Left colon (tissue), 2 donors: ENCODE results near the gene RCBTB2. TPM values are rescaled to one million over a fixed set of nuclear protein-coding genes. Genes with fewer than 3 reads are reported as not detected.

ENCODE experiments used
- ATAC-seq: fragments of 200-7000 bp; cut with Tn5 transposase; one replicate; pipeline ENCODE4 v1.9.1; 2020; ENCODE audit warnings: mild to moderate bottlenecking, moderate library complexity
- DNase-seq, 2 donors: peaks; one replicate each; pipeline ENCODE4 v3.0.0-alpha.2; 2020
- intact Hi-C, 2 donors: fragments of 100-400 bp; cut with DNase I in 1 of 2; cut with micrococcal nuclease in 1 of 2; formaldehyde crosslinking; loops; one replicate each; pipeline versions ENCODE4 v1.11.2 to v1.14.0; 2022; cut with DNase I, micrococcal nuclease
- total RNA-seq, 2 donors: library from RNA; stranded (reverse); fragmentation: NEBNext Ultra II Directional; extraction: Animal tissue kit (Norgen Biotek cat#: 25700); gene quantifications; one replicate each; pipeline ENCODE4 v1.2.1, GENCODE V29; 2021
- donor health status: DM: no; HTN: no; CAD: no.
- donor health status: DM: yes; HTN: yes; CAD: no.

The RCBTB2 gene
- total RNA-seq, 2 donors from 2014 or later: 4.6 to 6.7 TPM

DNA sequence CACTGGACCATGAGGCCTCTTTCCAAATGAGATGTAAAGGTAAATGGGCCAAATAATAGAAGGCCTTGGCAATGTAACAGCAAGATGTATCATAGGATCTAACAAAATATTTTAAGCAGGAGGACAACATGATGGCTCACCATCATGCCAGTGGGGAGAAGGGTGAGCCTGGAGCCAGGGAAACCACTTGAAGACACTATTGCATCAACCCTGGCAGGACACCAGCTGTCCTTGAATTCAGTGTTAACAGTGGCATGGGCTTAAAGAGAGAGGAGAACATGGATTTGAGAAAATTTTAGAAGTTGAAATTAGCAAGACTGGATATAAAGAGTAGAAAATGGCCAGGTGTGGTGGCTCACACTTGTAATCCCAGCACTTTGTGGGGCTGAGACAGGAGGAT is 6.7 kb upstream of the RCBTB2 start:
- no peak for ATAC-seq
- intact Hi-C loops: no loop called here
- no peak for DNase-seq

GRCh38 chr13:48536621-48537250 is 3.9 kb upstream of the RCBTB2 start:
- DNase-seq (no peak), ATAC-seq (no peak)
- intact Hi-C loops: no loop called here

DNA sequence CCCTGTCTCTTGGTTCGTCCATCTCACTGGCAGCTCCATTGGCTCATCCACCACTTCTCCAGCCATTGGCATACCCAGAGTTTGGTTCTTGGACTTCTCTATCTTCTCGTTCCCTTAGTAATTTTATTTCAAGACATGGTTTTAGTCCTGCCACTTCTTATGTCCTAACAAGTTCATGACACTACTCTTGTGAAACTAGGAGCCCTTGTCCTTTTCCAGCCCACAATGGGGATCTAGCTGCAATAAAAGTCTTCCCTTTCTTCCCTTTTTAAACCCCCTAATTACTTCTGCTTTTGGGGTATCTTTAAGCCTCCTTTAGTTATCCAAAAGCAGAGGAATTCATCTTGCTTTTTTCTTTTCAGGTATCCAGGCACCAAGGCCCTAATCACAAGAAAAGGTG is 2.9 kb upstream of the RCBTB2 start:
- ATAC-seq: no peak
- intact Hi-C loops: no loop called here
- no peak for DNase-seq

GRCh38 chr13:48534911-48535501 is 2.1 kb upstream of the RCBTB2 start:
- no peak for DNase-seq
- intact Hi-C loops: no loop called here
- no peak for ATAC-seq

- ATAC-seq: no peak
- intact Hi-C loops: no loop called here
- DNase-seq: no peak
These were observed 1.2 kb upstream of the RCBTB2 start for GRCh38 chr13:48533961-48534600.

DNA sequence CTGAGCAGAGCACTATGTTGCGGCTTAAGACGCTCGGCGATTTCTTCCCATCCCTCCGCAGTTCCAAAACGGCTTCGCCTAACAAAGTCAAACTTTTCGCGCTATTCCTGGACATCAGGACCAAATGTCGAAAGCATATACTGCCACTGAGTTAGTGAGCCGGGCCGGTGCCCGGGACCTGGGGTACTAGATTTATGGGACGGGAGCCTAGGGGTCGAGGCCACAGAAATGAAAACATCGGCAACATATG is 699 bp downstream of the RCBTB2 start:
- intact Hi-C loops: no loop called here
- peak; percentile 38 for ATAC-seq

DNA sequence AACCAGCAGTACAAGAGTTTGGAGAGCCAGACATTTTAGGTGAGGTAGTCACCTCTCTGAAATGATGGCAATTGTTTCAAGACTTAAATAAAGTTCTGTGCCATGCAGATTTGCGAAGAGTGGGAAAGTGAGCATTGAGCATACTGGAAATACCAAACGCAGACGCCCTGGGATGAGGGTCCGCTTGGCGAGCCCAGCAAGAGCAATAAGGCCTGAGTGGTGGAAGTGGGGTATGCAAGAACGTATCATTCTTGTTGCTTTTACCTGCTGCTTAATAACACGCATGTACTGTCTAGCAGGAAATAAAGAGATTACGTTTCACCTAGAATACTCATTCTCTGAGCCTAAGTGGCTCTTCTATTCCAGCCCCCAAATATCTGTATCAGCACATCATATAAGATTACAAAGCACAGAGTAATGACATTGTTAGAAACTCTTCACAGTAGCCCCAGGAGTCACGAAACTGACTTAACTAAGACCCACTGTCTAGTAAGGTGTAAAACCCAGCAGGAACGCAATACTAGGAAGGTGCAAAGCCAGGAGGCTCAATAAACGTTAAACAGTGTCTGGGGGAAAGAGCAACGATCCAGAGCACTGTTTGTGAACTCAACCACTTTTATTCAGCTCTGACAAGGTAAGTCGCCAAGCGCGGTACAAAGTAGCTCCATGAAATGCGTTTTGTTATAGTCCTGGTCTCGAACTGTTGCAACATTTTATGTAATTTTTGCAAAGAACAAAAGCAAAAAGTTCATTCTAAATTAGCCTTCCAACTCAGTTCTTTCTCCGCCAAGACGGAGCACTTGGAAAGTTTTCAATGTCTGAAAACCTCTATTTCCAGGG is 1.2 kb downstream of the RCBTB2 start:
- ATAC-seq: peak; percentile 49
- peak in 1 of 2 donors; percentile 32 for DNase-seq
- intact Hi-C loops: no loop called here

More for the DNA sequence above, 699 bp downstream of the RCBTB2 start:
- no peak for DNase-seq

- intact Hi-C loops: no loop called here
- no peak for DNase-seq
These were observed 2.0 kb downstream of the RCBTB2 start for GRCh38 chr13:48530833-48531232.

GRCh38 chr13:48528720-48529119 is 4.2 kb downstream of the RCBTB2 start:
- intact Hi-C loops: no loop called here
- ATAC-seq (no peak), DNase-seq (no peak)

More at GRCh38 chr13:48530833-48531232, 2.0 kb downstream of the RCBTB2 start:
- ATAC-seq: no peak

- no peak for DNase-seq
- intact Hi-C loops: no loop called here
- no peak for ATAC-seq
These were observed 4.9 kb downstream of the RCBTB2 start for GRCh38 chr13:48527955-48528354.

- DNase-seq: no peak
- intact Hi-C loops: no loop called here
- ATAC-seq: no peak
These were observed 6.6 kb downstream of the RCBTB2 start for GRCh38 chr13:48526286-48526685.

DNA sequence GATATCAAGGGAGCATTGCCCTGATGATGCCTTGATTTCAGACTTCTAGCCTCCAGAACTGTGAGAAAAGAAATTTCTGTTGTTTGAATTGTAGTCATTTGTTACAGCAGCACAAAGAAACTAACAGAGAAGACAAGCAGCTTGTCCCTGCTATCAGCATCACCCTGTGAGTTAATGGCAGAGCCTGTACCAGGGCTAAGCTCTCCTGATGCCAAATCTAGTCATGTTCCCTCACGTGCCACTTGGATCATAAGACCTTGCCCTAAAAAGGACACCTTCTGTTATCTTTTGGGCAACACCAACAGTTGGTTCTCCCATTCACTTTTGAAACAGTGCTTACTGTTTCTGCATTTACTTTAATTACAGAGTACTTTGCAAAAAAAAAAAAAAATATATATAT is 14.8 kb downstream of the RCBTB2 start:
- no peak for DNase-seq
- no peak for ATAC-seq
- intact Hi-C loops: no loop called here

GRCh38 chr13:48515732-48516131 is 17.1 kb downstream of the RCBTB2 start:
- intact Hi-C loops: no loop called here
- ATAC-seq (no peak), DNase-seq (no peak)

DNA sequence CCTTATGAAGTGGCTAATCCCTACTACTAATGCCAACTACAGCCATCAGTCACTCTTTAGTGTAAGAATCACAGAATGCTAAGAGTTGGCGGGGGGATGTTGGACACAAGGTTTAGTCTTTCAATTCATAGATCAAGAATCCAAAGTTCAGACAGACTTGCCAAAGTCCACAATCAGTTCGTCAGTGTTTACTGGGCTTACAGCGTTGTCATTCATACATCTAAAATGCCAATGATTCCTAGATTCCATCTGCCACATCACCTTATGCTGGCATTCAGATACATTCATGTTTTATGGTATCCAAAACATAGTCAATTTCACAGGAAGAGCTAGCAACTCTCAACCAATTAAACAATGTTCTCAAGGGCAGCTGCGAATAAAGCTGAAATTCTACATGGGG is 18.1 kb downstream of the RCBTB2 start:
- intact Hi-C loops: no loop called here
- ATAC-seq: no peak
- no peak for DNase-seq

GRCh38 chr13:48511621-48512230 is 21.2 kb downstream of the RCBTB2 start:
- ATAC-seq: no peak
- intact Hi-C loops: no loop called here
- DNase-seq: no peak

DNA sequence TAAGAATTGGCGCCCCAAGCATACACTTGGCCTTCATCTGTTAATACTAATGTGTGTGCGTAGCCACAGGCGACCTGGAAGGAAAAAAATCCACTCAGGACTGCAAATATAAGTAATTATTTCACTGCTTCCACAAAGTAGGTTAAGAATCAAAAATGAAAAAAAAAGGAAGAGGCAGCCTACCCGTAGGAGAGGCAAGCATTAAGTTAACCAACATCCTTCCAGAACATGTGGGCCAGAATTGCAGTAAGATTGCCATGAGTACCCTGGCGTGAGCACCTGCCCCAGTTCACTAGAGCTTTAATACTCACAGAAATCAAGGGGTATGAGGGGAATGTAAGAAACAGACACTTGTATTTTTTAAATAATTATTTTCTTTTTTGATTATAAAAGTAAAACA is 22.2 kb downstream of the RCBTB2 start:
- DNase-seq (no peak), ATAC-seq (no peak)
- intact Hi-C loops: no loop called here

GRCh38 chr13:48508011-48508410 is 24.9 kb downstream of the RCBTB2 start:
- no peak for DNase-seq
- intact Hi-C loops: no loop called here

DNA sequence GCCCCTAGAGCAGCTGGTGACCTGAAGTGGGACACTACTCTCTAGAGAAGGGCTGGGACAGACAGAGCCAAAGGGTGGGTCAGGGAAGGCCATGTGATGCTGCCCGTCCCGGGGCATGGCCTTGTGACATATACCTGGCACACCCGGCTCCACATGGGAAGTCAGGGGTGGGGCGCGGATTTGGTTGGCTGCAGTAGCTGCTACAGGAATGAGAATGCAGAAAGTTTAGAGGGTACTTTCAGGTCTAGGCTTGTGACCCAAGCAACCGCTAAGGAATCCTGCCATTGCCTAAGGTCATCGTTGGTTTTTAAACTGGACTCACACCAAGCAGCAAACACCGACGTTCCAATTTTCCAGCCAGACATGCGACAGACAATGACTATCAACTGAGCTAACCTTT is 25.9 kb downstream of the RCBTB2 start:
- ATAC-seq: no peak
- intact Hi-C loops: no loop called here
- no peak for DNase-seq

More at GRCh38 chr13:48508011-48508410, 24.9 kb downstream of the RCBTB2 start:
- no peak for ATAC-seq

DNA sequence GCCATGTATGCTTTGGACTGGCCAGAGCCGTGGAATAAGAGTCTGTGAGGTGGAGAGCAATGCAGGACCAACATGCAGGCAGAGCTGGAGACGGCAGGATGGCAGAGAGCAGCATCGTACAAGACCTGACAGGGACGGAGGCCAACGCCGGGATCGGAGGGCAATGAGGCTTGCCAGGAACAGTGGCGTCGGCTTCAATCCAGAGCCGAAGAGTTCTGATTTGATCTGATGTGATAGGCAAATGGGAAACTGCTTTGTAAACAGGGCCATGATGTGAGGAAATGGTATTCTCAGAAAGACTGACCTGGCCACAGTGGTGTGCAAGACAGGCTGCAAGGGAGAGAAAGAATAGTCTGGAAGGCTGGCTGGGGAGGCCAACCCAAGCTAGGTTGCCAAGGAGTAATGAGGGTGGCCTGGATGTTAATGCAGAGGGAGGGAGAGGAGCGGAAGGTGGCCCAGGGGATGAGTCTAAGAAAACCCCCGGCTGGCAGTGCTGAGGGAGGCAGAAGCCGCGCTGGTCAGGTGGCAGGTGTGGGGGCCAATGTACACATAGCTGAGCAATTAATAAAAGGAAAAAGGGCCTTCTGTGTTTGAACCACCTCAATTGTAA is 26.7 kb downstream of the RCBTB2 start:
- DNase-seq (no peak), ATAC-seq (no peak)
- intact Hi-C loops: no loop called here
